ENCODE data around the gene TMEM207.

- TF ChIP-seq ATF3 (IDR thresholded peaks at IDR 0.05) (no peak), EZH2 (IDR thresholded peaks at IDR 0.05) (no peak), JUND (IDR thresholded peaks at IDR 0.05) (no peak)
Observed at GRCh38 chr3:190444006-190444405, 5.7 kb downstream of the TMEM207 start.

Measured in HCT116 (cell line).